Limb (tissue), 2 donors: ENCODE data around the gene KSR1.
"Not testable (repeated sequence)": the region's sequence is repeated elsewhere in the genome, so short reads cannot be mapped to it uniquely, and the experiment has no call there.

Experiments
- DNase-seq, 2 donors: peaks; one replicate each; pipeline ENCODE4 v3.0.0-alpha.2; 2016; ENCODE audit errors: extremely low spot score in 2 of 2

The KSR1 gene

GRCh38 chr17:27426471-27426870 lies 29.8 kb upstream of the KSR1 start:
- not testable (repeated sequence) for DNase-seq

GRCh38 chr17:27427166-27427862 lies 28.9 kb upstream of the KSR1 start:
- DNase-seq, result not testable (repeated sequence)

GRCh38 chr17:27428781-27429505 lies 27.3 kb upstream of the KSR1 start:
- no peak for DNase-seq

- DNase-seq, result no peak
Observed at GRCh38 chr17:27429666-27430382, 26.4 kb upstream of the KSR1 start.

GRCh38 chr17:27430383-27430840 lies 25.8 kb upstream of the KSR1 start:
- no peak for DNase-seq

DNA sequence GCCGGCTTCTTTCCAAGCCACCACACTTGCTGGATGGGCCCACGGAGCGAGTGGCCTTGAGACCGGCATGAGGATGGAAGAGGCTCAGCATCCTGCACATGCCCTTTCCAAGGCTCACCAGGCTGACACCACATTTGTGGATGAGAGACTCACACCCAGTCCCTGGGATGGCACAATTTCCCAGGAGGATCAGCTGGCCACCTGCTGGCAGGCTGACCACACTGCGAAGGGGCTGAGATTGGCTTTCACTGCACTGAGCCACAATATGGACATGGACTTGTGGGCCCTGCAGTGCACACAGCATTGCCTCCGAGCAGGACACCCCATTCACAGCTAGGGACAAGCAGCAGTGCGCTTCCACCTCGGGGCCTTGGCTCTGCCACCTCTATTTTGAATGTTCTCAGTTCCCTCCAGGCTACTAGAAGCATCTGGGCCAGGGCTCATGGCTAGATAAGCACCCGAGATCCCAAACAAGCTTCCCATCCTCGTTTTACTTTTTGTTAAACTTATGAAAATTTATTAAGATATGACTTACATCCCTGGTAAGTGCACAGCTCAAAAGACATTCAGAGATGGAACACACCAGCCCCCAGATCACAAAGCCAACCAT lies 25.3 kb upstream of the KSR1 start:
- DNase-seq, result no peak

DNA sequence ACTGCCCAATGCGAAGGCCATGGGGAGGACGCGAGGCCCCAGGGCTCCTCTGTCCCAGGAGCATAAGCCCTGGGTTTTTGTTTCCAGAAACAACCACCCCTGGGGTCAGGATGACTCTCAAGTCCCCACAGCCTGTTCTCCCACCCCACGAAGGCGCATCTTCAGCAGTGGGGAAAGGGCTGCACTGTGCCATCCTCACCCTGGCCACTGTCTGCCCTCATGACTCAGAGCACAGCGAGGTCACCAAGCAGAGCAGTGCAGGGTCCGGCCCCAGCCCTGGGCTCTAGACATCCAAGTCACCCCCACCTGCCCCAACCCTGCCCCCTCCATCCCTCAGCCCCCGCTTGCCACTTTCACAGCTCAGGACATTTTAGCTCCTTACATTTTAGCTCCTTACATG lies 22.7 kb upstream of the KSR1 start:
- DNase-seq, result no peak

DNA sequence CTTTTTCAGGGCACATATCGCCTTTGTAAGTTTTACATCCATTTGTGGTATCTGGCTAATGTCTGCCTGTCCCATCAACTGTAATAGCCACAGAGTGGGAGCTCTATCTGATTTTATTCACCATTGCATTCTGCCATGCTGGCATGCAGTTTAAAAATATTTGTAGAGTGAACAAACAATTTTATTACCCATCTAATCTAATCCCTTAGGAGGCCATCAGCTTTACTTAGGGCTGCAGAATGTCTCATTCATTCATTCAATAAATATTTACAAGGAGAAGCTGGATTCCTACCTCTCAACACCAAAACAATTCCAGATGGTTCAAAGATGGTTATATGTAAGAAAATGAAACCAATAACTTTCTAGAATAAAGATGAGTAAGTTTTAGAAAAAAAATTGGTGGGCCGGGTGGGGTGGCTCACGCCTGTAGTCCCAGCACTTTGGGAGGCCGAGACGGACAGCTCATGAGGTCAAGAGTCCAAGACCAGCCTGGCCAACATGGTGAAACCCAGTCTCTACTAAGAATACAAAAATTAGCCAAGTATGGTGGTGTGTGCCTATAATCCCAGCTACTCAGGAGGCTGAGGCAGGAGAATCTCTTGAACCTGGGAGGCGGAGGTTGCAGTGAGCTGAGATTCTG lies 20.7 kb upstream of the KSR1 start:
- not testable (repeated sequence) for DNase-seq

DNA sequence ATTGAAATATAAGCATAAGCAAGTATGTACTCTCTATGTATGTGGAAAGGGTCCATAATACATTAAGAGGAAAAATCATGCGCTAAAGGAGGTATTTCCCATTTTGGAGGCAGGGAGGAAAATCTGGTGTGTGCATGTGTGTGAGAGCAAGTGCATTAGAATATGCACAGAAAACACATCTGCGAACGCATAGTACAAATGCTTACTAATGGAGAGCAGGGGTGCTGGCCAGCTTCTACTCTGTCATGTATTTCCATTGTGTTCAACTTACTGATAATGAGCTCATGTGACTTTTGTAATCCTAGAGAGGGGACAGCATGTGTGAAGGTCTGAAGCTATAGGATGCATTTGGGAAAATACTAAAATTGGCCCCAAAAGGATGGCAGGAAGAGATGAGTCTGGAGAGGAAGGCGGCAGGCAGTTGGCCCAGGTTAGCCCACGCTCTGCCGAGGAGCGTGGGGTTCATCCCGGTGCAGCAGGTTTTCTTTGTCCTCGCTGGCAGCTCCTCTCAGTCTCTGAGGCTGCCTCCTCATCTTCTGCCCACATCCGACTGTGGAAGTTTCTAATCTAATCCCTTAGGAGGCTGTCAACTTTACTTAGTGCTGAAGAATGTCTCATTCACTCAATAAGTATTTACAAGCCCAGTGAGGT lies 17.8 kb upstream of the KSR1 start:
- no peak for DNase-seq

- DNase-seq, result no peak
Observed at GRCh38 chr17:27439342-27439741, 16.9 kb upstream of the KSR1 start.

DNA sequence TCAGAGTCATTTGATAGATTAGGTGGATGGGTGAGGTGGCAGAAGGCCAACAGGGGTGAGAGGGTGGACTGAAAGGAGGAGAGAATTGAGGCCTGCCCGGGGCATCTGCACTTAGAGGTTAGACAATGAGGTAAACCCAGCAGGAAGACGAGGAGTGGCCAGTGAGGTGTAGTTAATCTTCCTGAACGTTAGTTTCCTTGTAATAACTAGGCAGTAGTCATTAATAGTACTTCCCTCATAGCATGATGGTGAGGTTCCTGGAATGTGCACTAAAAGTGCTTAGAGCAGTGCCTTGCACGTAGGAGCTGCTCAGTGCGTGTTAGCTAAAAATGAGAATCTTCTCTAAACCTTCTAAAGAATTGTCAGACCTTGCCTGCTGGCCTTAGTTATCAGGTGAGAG lies 13.5 kb upstream of the KSR1 start:
- no peak for DNase-seq

DNA sequence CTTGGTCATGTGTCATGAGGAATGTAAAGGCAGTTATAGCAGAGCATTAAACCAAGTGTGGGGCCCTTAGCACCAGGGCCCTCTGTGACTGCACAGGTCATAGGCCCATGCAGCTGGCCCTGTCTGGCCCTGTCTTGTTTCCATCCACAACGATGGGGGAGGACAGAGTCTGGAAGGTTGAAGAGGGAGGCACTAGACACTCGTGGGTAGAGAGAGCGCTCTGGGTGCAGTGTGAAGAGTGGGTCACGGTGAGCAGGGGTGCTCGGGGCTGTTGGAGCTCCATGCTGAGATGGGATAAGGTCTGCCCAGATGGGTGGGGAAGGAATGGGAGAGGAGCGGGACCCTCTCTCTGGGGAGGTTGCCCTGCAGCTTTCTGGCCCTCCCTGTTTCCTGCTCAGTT lies 12.8 kb upstream of the KSR1 start:
- DNase-seq, result no peak

DNA sequence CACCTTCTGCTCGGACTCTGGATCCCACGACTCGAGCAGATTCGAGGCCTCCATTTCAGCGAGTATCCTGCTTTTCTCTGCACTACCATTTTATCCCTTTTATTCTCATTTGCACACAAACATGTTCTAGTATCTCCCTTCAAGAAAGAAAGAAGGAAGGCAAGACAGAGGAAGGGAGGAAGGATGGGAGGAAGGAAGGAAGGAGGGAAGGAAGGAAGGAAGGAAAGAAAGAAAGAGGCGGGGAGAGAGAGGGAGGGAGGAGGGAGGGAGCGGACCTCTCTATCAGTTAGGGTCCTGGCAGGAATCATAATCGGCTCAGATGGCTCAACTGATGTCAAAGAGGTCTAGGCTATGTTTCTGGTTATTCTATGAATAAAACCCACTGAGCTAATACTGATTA lies 10.3 kb upstream of the KSR1 start:
- no peak for DNase-seq

DNA sequence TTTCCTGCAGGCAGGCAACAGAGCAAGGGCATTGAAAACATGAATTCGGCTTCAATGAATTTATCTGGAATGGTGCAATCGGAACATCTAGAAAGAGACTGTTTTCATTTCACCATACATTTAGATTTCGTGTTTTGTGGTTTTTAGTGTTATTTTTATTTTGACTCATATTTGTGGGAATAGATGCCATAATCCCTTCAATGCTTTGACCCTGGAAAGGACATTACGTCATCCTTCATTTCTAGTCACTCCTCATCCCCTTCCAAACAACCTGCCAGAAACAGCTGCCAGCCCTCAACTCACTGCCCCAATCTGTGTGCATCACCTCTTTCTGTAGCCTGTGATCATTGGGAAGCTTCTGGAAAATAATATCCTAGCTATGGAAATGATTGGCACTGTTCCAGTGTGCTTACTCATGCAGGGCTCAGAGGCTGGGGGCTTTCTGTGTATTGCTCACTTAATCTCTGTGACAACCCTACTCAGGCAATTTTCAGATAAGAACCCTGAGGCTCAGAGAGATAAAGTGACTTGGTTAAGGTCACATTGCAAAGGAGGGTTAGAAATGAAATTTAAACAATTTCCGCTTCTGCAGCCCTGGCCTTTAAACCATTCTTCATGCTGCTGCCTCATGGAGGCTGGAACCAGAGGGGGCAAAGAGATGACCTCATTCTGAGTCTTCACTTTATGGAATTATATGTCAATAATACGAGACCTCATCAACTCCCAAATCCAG lies 9.5 kb upstream of the KSR1 start:
- no peak for DNase-seq

DNA sequence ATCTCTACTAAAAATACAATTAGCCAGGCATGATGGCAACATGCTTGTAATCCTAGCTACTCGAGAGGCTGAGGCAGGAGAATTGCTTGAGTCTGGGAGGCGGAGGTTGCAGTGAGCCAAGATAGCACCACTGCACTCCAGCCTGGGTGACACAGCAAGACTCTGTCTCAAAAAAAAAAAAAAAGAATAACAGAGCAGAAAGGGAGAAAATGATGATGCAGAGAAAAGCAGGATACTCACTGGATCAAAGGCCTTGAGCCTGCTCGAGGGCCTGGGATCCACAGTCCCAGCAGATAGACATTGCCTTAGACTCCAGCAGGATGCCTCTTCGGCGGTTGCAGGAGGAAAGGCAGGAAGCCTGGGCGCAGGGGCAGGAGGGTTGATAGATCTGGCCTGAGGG lies 7.7 kb upstream of the KSR1 start:
- not testable (repeated sequence) for DNase-seq

GRCh38 chr17:27449541-27449940 lies 6.7 kb upstream of the KSR1 start:
- no peak for DNase-seq

GRCh38 chr17:27449988-27450387 lies 6.3 kb upstream of the KSR1 start:
- DNase-seq, result no peak

DNA sequence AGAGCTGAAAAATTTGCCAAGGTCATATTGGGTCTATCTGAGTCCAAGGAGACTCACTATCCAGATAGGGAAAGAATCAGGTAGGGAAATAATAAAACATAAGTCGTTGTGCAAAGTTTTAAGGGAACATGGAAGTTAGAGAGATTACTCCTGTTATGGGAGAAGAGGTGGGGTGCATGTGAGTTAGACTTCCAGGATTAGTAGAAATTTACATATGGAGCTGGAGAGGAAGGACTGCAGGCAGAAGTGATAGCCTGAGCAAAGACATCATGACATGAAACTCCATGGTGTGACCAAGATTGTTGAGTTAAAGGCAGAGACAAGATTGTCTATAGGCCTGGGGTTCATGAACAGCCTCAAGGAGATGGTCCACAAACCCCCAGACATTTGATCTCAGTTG lies 5.8 kb upstream of the KSR1 start:
- DNase-seq, result no peak

GRCh38 chr17:27451906-27452305 lies 4.3 kb upstream of the KSR1 start:
- DNase-seq, result no peak

- no peak for DNase-seq
Observed at GRCh38 chr17:27452828-27453227, 3.4 kb upstream of the KSR1 start.
